Endothelial cell of umbilical vein (primary cell): Measurements from ENCODE around the gene KLHL10. TPM values are rescaled to one million over a fixed set of nuclear protein-coding genes. Genes with fewer than 3 reads are reported as not detected.

Experiments
- BruUV-seq: library from RNA; stranded (reverse); fragments of 400-500 nt; replicated peaks from 2 replicates; lab custom pipeline; 2021; lab: Mats Ljungman, UMichigan
- CTCF ChIA-PET: fragments of 300-600, 350-600 bp; sonication (Branson Sonifier 250); formaldehyde crosslinking; loops from one replicate; lab custom pipeline; 2021; ENCODE audit warnings: antibody characterized with exemption, inconsistent platforms; lab: Charles Lee
- POLR2A ChIA-PET: fragments of 300-600, 350-600 bp; sonication (Branson Sonifier 250); formaldehyde crosslinking; loops from one replicate; lab custom pipeline; 2021; ENCODE audit warnings: antibody characterized with exemption, inconsistent platforms; lab: Charles Lee
- DNase-seq: peaks from one replicate; pipeline ENCODE4 v3.0.0-alpha.2; 2011; ENCODE audit warnings: low read depth, low spot score
- FAIRE-seq: peaks from 2 replicates; lab custom pipeline; 2011; peaks lifted over from hg19 to GRCh38; lab: Jason Lieb, UNC
- H2AFZ ChIP-seq: 2 replicates; pipeline ENCODE4 v1.6.0; 2012; ENCODE audit warnings: low read depth, low read length, control low read depth, inconsistent platforms
- H3K27ac ChIP-seq: 2 replicates; pipeline ENCODE4 v1.5.1; 2011; ENCODE audit warnings: low read depth, mild to moderate bottlenecking, control low read depth, low read length, moderate library complexity; ENCODE audit not compliant: insufficient read depth
- H3K27me3 ChIP-seq, 2 experiments: 2 replicates each; pipeline versions ENCODE4 v1.6.0 to v1.6.1; 2011; ENCODE audit warnings: low read length in 2 of 2, mixed read lengths in 1 of 2; ENCODE audit not compliant: control insufficient read depth in 2 of 2, insufficient read depth in 2 of 2
- H3K36me3 ChIP-seq, 2 experiments: 2 replicates in 1 of 2; 3 replicates in 1 of 2; pipeline ENCODE4 v1.5.1; 2011; ENCODE audit warnings: low read length in 2 of 2, mild to moderate bottlenecking in 1 of 2, moderate library complexity in 1 of 2; ENCODE audit not compliant: control insufficient read depth in 2 of 2, insufficient read depth in 2 of 2; ENCODE audit errors: extremely low read depth in 1 of 2
- H3K4me1 ChIP-seq: 3 replicates; pipeline ENCODE4 v1.5.1; 2011; ENCODE audit warnings: mild to moderate bottlenecking, low read length; ENCODE audit not compliant: control insufficient read depth, insufficient read depth; ENCODE audit errors: extremely low read depth
- H3K4me2 ChIP-seq: 2 replicates; pipeline ENCODE4 v1.6.1; 2011; ENCODE audit warnings: low read length, control low read depth, mixed read lengths; ENCODE audit not compliant: insufficient read depth
- H3K4me3 ChIP-seq, 3 experiments: fragments of 200-600 bp in 1 of 3; sonication (generic), shearing (Covaris generic) in 1 of 3; replicated peaks in 1 of 3; 2 replicates each; pipeline ENCODE4 v1.5.1; 2011 to 2016; ENCODE audit warnings: control low read depth in 3 of 3, low read length in 3 of 3, mild to moderate bottlenecking in 2 of 3, inconsistent platforms in 1 of 3, low read depth in 1 of 3, moderate library complexity in 1 of 3; ENCODE audit not compliant: insufficient read depth in 1 of 3
- H3K79me2 ChIP-seq: 2 replicates; pipeline ENCODE4 v1.6.0; 2012; ENCODE audit warnings: low read length, inconsistent platforms; ENCODE audit not compliant: control insufficient read depth, insufficient read depth
- H3K9ac ChIP-seq: replicated peaks from 2 replicates; pipeline ENCODE3; 2011; ENCODE audit warnings: low read length, control low read depth; ENCODE audit not compliant: insufficient read depth; ENCODE audit errors: extremely low read depth
- H3K9me1 ChIP-seq: replicated peaks from 3 replicates; pipeline ENCODE4 v1.6.0; 2011; ENCODE audit warnings: mild to moderate bottlenecking, low read length; ENCODE audit not compliant: control insufficient read depth, insufficient read depth; ENCODE audit errors: extremely low read depth
- H3K9me3 ChIP-seq: replicated peaks from 2 replicates; pipeline ENCODE4 v1.5.1; 2012; ENCODE audit warnings: low read length, inconsistent platforms; ENCODE audit not compliant: control insufficient read depth, insufficient read depth
- H4K20me1 ChIP-seq: replicated peaks from 2 replicates; pipeline ENCODE3; 2011; ENCODE audit warnings: mild to moderate bottlenecking, low read length; ENCODE audit not compliant: control insufficient read depth, insufficient read depth; ENCODE audit errors: extremely low read depth
- EZH2 ChIP-seq: IDR thresholded peaks from 2 replicates; pipeline ENCODE4 v1.6.1; 2012; ENCODE audit warnings: borderline replicate concordance, low read depth, mild to moderate bottlenecking, moderate library complexity, low read length, inconsistent platforms; ENCODE audit not compliant: severe bottlenecking
- FOS ChIP-seq: IDR thresholded peaks from 2 replicates; pipeline ENCODE4 v1.6.1; 2011; ENCODE audit warnings: mild to moderate bottlenecking, low read length, moderate library complexity, borderline replicate concordance; ENCODE audit not compliant: insufficient read depth
- GATA2 ChIP-seq: IDR thresholded peaks from 2 replicates; pipeline ENCODE4 v1.7.0; 2011; ENCODE audit warnings: low read depth, mild to moderate bottlenecking, moderate library complexity, mixed read lengths, low read length; ENCODE audit not compliant: insufficient read length, insufficient read depth
- JUN ChIP-seq: IDR thresholded peaks from 2 replicates; pipeline ENCODE4 v1.6.1; 2011; ENCODE audit warnings: borderline replicate concordance, low read depth; ENCODE audit not compliant: insufficient read length, insufficient read depth
- MAX ChIP-seq: IDR thresholded peaks from 2 replicates; pipeline ENCODE4 v1.6.1; 2011; ENCODE audit not compliant: insufficient read depth, insufficient read length
- MYC ChIP-seq: IDR thresholded peaks from one replicate; pipeline ENCODE4 v1.6.1; 2011; ENCODE audit warnings: mild to moderate bottlenecking, low read depth, low read length
- POLR2A ChIP-seq: IDR thresholded peaks from 2 replicates; pipeline ENCODE4 v1.6.1; 2012; ENCODE audit warnings: low read depth, mild to moderate bottlenecking, control low read depth, low read length
- POLR2AphosphoS5 ChIP-seq: IDR thresholded peaks from 2 replicates; pipeline ENCODE4 v1.6.1; 2012; ENCODE audit warnings: low read depth, mild to moderate bottlenecking, control low read depth, low read length, moderate library complexity; ENCODE audit not compliant: insufficient read depth
- dilution Hi-C: fragments of 300-500 bp; cut with MboI; formaldehyde crosslinking; loops from one replicate; pipeline ENCODE4 v1.15.0; 2019; ENCODE audit warnings: low sequenced_read_pairs; ENCODE audit not compliant: extremely low pct_ligation_motif_present
- intact Hi-C: fragments of 100-400 bp; cut with micrococcal nuclease; formaldehyde crosslinking; loops from one replicate; pipeline ENCODE4 v1.10.0; 2022
- polyA plus RNA-seq, 4 experiments: library from polyadenylated mRNA; depleted of rRNA in 3 of 4; stranded (reverse) in 3 of 4; unstranded in 1 of 4; fragments of >200 nt; gene quantifications; 2 replicates each; pipeline versions ENCODE4 v1.2.1 to v1.2.3, GENCODE V29; 2011 to 2012; ENCODE audit warnings: missing spikeins in 1 of 4
- total RNA-seq: library from RNA; stranded (reverse); gene quantifications from 2 replicates; pipeline ENCODE4 v1.2.3, GENCODE V29; 2021
- TF ChIP-seq, protein P1 (sequence below), 2 donors: IDR thresholded peaks; 1 replicate in 1 of 2; 2 replicates in 1 of 2; pipeline ENCODE4 v1.5.1; 2011; ENCODE audit warnings: low read length in 2 of 2, mild to moderate bottlenecking in 2 of 2, moderate library complexity in 2 of 2, control low read depth in 1 of 2, inconsistent platforms in 1 of 2, low read depth in 1 of 2; ENCODE audit not compliant: insufficient read depth in 1 of 2; ENCODE audit errors: extremely low read depth in 1 of 2

KLHL10 gene
- total and polyA plus RNA-seq, 2 donors (not counting 3 experiments of a cell fraction or from before 2014, with no cell fraction given), result 0.10 TPM; not detected in 1

- peak; percentile 81 for FAIRE-seq
- H3K79me2 ChIP-seq, result peaks cover 3% of the 10 kb centered on the region
- H3K36me3 ChIP-seq, result peaks cover 0 to 17% of the 10 kb centered on the region in 2 experiments
- H3K4me1 ChIP-seq, result peaks cover 5% of the 10 kb centered on the region
- no peak for TF ChIP-seq MYC
- TF ChIP-seq FOS, result no peak
- no peak for TF ChIP-seq JUN
- TF ChIP-seq, protein P1, sequence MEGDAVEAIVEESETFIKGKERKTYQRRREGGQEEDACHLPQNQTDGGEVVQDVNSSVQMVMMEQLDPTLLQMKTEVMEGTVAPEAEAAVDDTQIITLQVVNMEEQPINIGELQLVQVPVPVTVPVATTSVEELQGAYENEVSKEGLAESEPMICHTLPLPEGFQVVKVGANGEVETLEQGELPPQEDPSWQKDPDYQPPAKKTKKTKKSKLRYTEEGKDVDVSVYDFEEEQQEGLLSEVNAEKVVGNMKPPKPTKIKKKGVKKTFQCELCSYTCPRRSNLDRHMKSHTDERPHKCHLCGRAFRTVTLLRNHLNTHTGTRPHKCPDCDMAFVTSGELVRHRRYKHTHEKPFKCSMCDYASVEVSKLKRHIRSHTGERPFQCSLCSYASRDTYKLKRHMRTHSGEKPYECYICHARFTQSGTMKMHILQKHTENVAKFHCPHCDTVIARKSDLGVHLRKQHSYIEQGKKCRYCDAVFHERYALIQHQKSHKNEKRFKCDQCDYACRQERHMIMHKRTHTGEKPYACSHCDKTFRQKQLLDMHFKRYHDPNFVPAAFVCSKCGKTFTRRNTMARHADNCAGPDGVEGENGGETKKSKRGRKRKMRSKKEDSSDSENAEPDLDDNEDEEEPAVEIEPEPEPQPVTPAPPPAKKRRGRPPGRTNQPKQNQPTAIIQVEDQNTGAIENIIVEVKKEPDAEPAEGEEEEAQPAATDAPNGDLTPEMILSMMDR (IDR thresholded peaks at IDR 0.05; ENCODE audit: extremely low read depth in 1 of 2, insufficient read depth in 1 of 2, low read depth in 1 of 2, low read length in 2 of 2), result no peak
- TF ChIP-seq EZH2, result no peak
- TF ChIP-seq POLR2A, result no peak
- TF ChIP-seq GATA2, result no peak
- TF ChIP-seq POLR2AphosphoS5, result no peak
- no peak for TF ChIP-seq MAX
- H2AFZ ChIP-seq, result peak overlapping the region; percentile 50
- H3K27me3 ChIP-seq, result no peaks in the 10 kb centered on the region
- BruUV-seq, result TSS peak; percentile 40
- H3K9me1 ChIP-seq, result no peaks in the 10 kb centered on the region
- intact Hi-C loops (loop anchor here (1.0 kb wide), 1 partner anchor 97 kb away; no protein-coding TSS in a partner anchor), dilution Hi-C loops (no loop called here)
- H3K9ac ChIP-seq, result peak overlapping the region; percentile 30
- CTCF ChIA-PET, result interaction anchor here (1.2 to 1.4 kb wide), 2 partner anchors 9 to 13 kb away, joined by 3 read pairs; no protein-coding TSS in a partner anchor
- POLR2A ChIA-PET, result interaction anchor here (0.6 kb wide), 1 partner anchor 82 kb away, joined by 3 read pairs; no protein-coding TSS in a partner anchor
- H4K20me1 ChIP-seq, result no peaks in the 10 kb centered on the region
- H3K27ac ChIP-seq, result no peak overlapping the region
- H3K4me3 ChIP-seq, result peak overlapping the region; percentile 45 to 80 (median 52)
- H3K9me3 ChIP-seq, result no peaks in the 10 kb centered on the region
- H3K4me2 ChIP-seq, result peak overlapping the region; percentile 83
- DNase-seq, result no peak
Observed at GRCh38 chr17:41835214-41835799, 2.3 kb upstream of the KLHL10 start.
